HEK293 (cell line): ENCODE measurements around the gene TBCC.
"Not testable (repeated sequence)": the region's sequence is repeated elsewhere in the genome, so short reads cannot be mapped to it uniquely, and the experiment has no call there.

Experiments used
- CTCF ChIA-PET: fragments of 350-600 bp; formaldehyde crosslinking; extraction: SDS; loops from one replicate; lab custom pipeline; 2021; ENCODE audit warnings: antibody characterized with exemption; lab: Yijun Ruan, JAX
- POLR2A ChIA-PET: fragments of 300-600 bp; formaldehyde crosslinking; extraction: SDS; loops from one replicate; lab custom pipeline; 2020; ENCODE audit warnings: antibody characterized with exemption, inconsistent platforms; lab: Yijun Ruan, JAX
- H3K27ac ChIP-seq: fragments of 200-500 bp; sonication (Bioruptor generic); 2 replicates; pipeline ENCODE4 v1.5.1; 2014; ENCODE audit warnings: low read depth, low read length, control low read depth, inconsistent platforms; ENCODE audit errors: extremely low read depth
- H3K36me3 ChIP-seq, 2 experiments: fragments of 200-500 bp in 1 of 2; sonication (Bioruptor generic) in 1 of 2; 1 replicate in 1 of 2; 2 replicates in 1 of 2; pipeline ENCODE4 v1.5.1; 2014 to 2017; ENCODE audit warnings: inconsistent platforms in 2 of 2, low read length in 2 of 2; ENCODE audit not compliant: control insufficient read depth in 2 of 2, insufficient read depth in 1 of 2
- H3K4me1 ChIP-seq: fragments of 200-500 bp; sonication (Bioruptor generic); 2 replicates; pipeline ENCODE4 v1.5.1; 2014; ENCODE audit warnings: mild to moderate bottlenecking, low read length, inconsistent platforms; ENCODE audit not compliant: control insufficient read depth, insufficient read depth
- H3K4me3 ChIP-seq: 2 replicates; pipeline ENCODE4 v1.5.1; 2011; ENCODE audit warnings: low read depth, mild to moderate bottlenecking, control low read depth, low read length, moderate library complexity
- H3K9me3 ChIP-seq: fragments of 200-500 bp; sonication (Bioruptor generic); 2 replicates; pipeline ENCODE4 v1.5.1; 2014; ENCODE audit warnings: low read depth, low read length, inconsistent platforms; ENCODE audit not compliant: control insufficient read depth, insufficient read depth
- PRDM2 ChIP-seq: fragments of 450-650 bp; formaldehyde crosslinking; IDR thresholded peaks from 2 replicates; pipeline ENCODE4 v1.5.1; 2016; ENCODE audit warnings: missing biosample characterization, missing genetic modification characterization, borderline replicate concordance
- WT1 ChIP-seq: fragments of 450-650 bp; formaldehyde crosslinking; IDR thresholded peaks from 2 replicates; pipeline ENCODE4 v1.5.1; 2016; ENCODE audit warnings: missing biosample characterization, missing genetic modification characterization
- YY1 ChIP-seq: fragments of 450-650 bp; formaldehyde crosslinking; IDR thresholded peaks from 2 replicates; pipeline ENCODE4 v1.5.1; 2018; ENCODE audit warnings: missing biosample characterization, missing genetic modification characterization
- ZBTB17 ChIP-seq: fragments of 450-650 bp; formaldehyde crosslinking; IDR thresholded peaks from 2 replicates; pipeline ENCODE4 v1.5.1; 2016; ENCODE audit warnings: missing biosample characterization, missing genetic modification characterization
- ZBTB26 ChIP-seq: fragments of 450-650 bp; formaldehyde crosslinking; optimal IDR thresholded peaks from 2 replicates; pipeline ENCODE3; 2016; ENCODE audit warnings: missing biosample characterization, mild to moderate bottlenecking, missing genetic modification characterization
- ZBTB6 ChIP-seq: fragments of 450-650 bp; formaldehyde crosslinking; IDR thresholded peaks from 2 replicates; pipeline ENCODE4 v1.5.1; 2017; ENCODE audit warnings: missing biosample characterization, missing genetic modification characterization
- ZNF184 ChIP-seq: fragments of 450-650 bp; IDR thresholded peaks from 2 replicates; pipeline ENCODE4 v1.5.1; 2018; ENCODE audit warnings: missing biosample characterization, mild to moderate bottlenecking, missing genetic modification characterization
- ZNF214 ChIP-seq: fragments of 450-650 bp; formaldehyde crosslinking; IDR thresholded peaks from 2 replicates; pipeline ENCODE4 v1.5.1; 2017; ENCODE audit warnings: missing biosample characterization, mild to moderate bottlenecking, missing genetic modification characterization, borderline replicate concordance
- ZNF366 ChIP-seq: fragments of 450-650 bp; formaldehyde crosslinking; conservative IDR thresholded peaks from 2 replicates; pipeline ENCODE4 v1.5.1; 2016; ENCODE audit warnings: missing biosample characterization, missing genetic modification characterization
- ZNF48 ChIP-seq: fragments of 450-650 bp; formaldehyde crosslinking; IDR thresholded peaks from 2 replicates; pipeline ENCODE4 v1.5.1; 2016; ENCODE audit warnings: missing biosample characterization, missing genetic modification characterization
- ZNF513 ChIP-seq: fragments of 450-650 bp; IDR thresholded peaks from 2 replicates; pipeline ENCODE4 v1.5.1; 2018; ENCODE audit warnings: missing biosample characterization, missing genetic modification characterization
- ZNF530 ChIP-seq: fragments of 450-650 bp; formaldehyde crosslinking; IDR thresholded peaks from 2 replicates; pipeline ENCODE4 v1.5.1; 2016; ENCODE audit warnings: low read depth, missing biosample characterization, missing genetic modification characterization
- ZNF571 ChIP-seq: fragments of 450-650 bp; formaldehyde crosslinking; IDR thresholded peaks from 2 replicates; pipeline ENCODE4 v1.5.0; 2017; ENCODE audit warnings: missing biosample characterization, missing genetic modification characterization
- ZNF626 ChIP-seq: fragments of 450-650 bp; sonication (Bioruptor Pico); formaldehyde crosslinking; IDR thresholded peaks from 2 replicates; pipeline ENCODE4 v1.5.1; 2018; ENCODE audit warnings: missing biosample characterization, missing genetic modification characterization, inconsistent platforms
- ZNF654 ChIP-seq: fragments of 450-650 bp; formaldehyde crosslinking; IDR thresholded peaks from 2 replicates; pipeline ENCODE4 v1.5.1; 2016; ENCODE audit warnings: low read depth, missing biosample characterization, missing genetic modification characterization
- ZNF664 ChIP-seq: fragments of 450-650 bp; formaldehyde crosslinking; IDR thresholded peaks from 2 replicates; pipeline ENCODE4 v1.5.1; 2016; ENCODE audit warnings: missing biosample characterization, missing genetic modification characterization
- ZNF677 ChIP-seq: fragments of 450-650 bp; IDR thresholded peaks from 2 replicates; pipeline ENCODE4 v1.5.0; 2018; ENCODE audit warnings: missing biosample characterization, mild to moderate bottlenecking, missing genetic modification characterization, moderate library complexity
- ZNF704 ChIP-seq: fragments of 450-650 bp; formaldehyde crosslinking; IDR thresholded peaks from 2 replicates; pipeline ENCODE4 v1.5.1; 2016; ENCODE audit warnings: missing biosample characterization, missing genetic modification characterization
- ZNF830 ChIP-seq: fragments of 450-650 bp; IDR thresholded peaks from 2 replicates; pipeline ENCODE4 v1.5.0; 2018; ENCODE audit warnings: missing biosample characterization, missing genetic modification characterization, low read depth, mild to moderate bottlenecking, moderate library complexity
- ZSCAN16 ChIP-seq: fragments of 450-650 bp; formaldehyde crosslinking; IDR thresholded peaks from 2 replicates; pipeline ENCODE4 v1.5.1; 2016; ENCODE audit warnings: missing biosample characterization, missing genetic modification characterization
- ZSCAN23 ChIP-seq: fragments of 450-650 bp; formaldehyde crosslinking; IDR thresholded peaks from 2 replicates; pipeline ENCODE4 v1.5.1; 2016; ENCODE audit warnings: missing biosample characterization, missing genetic modification characterization

TBCC gene

GRCh38 chr6:42774821-42775487 lies 29.1 kb upstream of the TBCC start:
- ChIA-PET POLR2A (interaction anchor here (1.0 kb wide), 1 partner anchor 29 kb away, joined by 3 read pairs; the partner anchor contains the start of gene TBCC), CTCF (interaction anchor here (0.6 kb wide), 2 partner anchors 124 to 139 kb away, joined by 3 read pairs; no protein-coding TSS in a partner anchor)
- H3K9me3 ChIP-seq, H3K4me1 ChIP-seq, H3K27ac ChIP-seq, H3K36me3 ChIP-seq, H3K4me3 ChIP-seq: not testable (repeated sequence)
- TF ChIP-seq ZNF664 (tag by site-specific recombination), result peak; percentile 80

- CTCF ChIA-PET, result interaction anchor here (0.6 kb wide), 1 partner anchor 123 kb away, joined by 4 read pairs; no protein-coding TSS in a partner anchor
- POLR2A ChIA-PET, result interaction anchor here (1.2 to 3.4 kb wide), 3 partner anchors 8 to 27 kb away, joined by 3 to 17 read pairs (median 3); partner anchors contain the start of gene BICRAL
- TF ChIP-seq ZBTB17 (no peak), ZNF366 (no peak), ZSCAN23 (tag by site-specific recombination) (no peak), ZBTB26 (no peak), ZNF571 (tag by site-specific recombination) (no peak), ZNF184 (tag by site-specific recombination) (no peak), ZNF654 (tag by site-specific recombination) (no peak), ZSCAN16 (tag by site-specific recombination) (no peak), ZNF48 (tag by site-specific recombination) (no peak), ZNF530 (tag by site-specific recombination) (no peak), ZNF677 (tag by site-specific recombination) (no peak), ZNF704 (tag by site-specific recombination) (no peak), ZNF830 (tag by site-specific recombination) (no peak), ZNF626 (tag by site-specific recombination) (no peak), ZNF214 (no peak), YY1 (tag by site-specific recombination) (no peak)
- TF ChIP-seq, all 188 proteins: peak for 0
- Histone ChIP-seq H3K4me3 (no peak overlapping the region), H3K27ac (no peak overlapping the region), H3K36me3 (no peaks in the 10 kb centered on the region), H3K9me3 (no peaks in the 10 kb centered on the region), H3K4me1 (no peaks in the 10 kb centered on the region)
Observed at GRCh38 chr6:42774201-42774600, 28.3 kb upstream of the TBCC start.

GRCh38 chr6:42771741-42772100 lies 25.8 kb upstream of the TBCC start:
- H3K4me3 ChIP-seq, result no peak overlapping the region
- ChIA-PET POLR2A (interaction anchor here (1.0 to 3.4 kb wide), 3 partner anchors 10 to 26 kb away, joined by 3 to 17 read pairs (median 3); partner anchors contain the start of genes BICRAL and TBCC), CTCF (no interaction called here)
- no peaks in the 10 kb centered on the region for H3K9me3 ChIP-seq
- no peak for TF ChIP-seq PRDM2 (tag by site-specific recombination)
- TF ChIP-seq WT1 (tag by site-specific recombination), result 0 out of 2 replicates have a peak, but pooled peaks have one; percentile 35
- TF ChIP-seq ZNF513 (tag by site-specific recombination), result peak; percentile 67
- TF ChIP-seq ZBTB6 (tag by site-specific recombination), result no peak
- H3K4me1 ChIP-seq, result no peaks in the 10 kb centered on the region
- H3K27ac ChIP-seq, result no peak overlapping the region
- no peaks in the 10 kb centered on the region; a peak in 1 of 3 replicates for H3K36me3 ChIP-seq
